ENCODE data around the gene PTPRE. TPM values are rescaled to one million over a fixed set of nuclear protein-coding genes. Genes with fewer than 3 reads are reported as not detected.

Gene PTPRE
- total and polyA plus RNA-seq, 2 of the 4 experiments (the other 2 are of a cell fraction) = 0.34 to 0.54 TPM

- ChIA-PET POLR2A (ENCODE audit: unreplicated experiment) (no interaction called here), CTCF (interaction anchor here (1.1 kb wide), 1 partner anchor 36 kb away, joined by 3 read pairs; no protein-coding TSS in a partner anchor)
- in situ Hi-C loops (cut with MboI; ENCODE audit: low sequenced_read_pairs) = loop anchor here (5.0 kb wide), 1 partner anchor 81 kb away; no protein-coding TSS in a partner anchor
Observed at GRCh38 chr10:128071417-128071782, 164.5 kb downstream of the PTPRE start.

More at GRCh38 chr10:128071417-128071782, 164.5 kb downstream of the PTPRE start:
- no peak overlapping the region for H3K18ac ChIP-seq (ENCODE audit: low read depth, low read length)
- no peak overlapping the region for H3K4me2 ChIP-seq (ENCODE audit: low read depth, low read length)
- no peak overlapping the region for H3K4ac ChIP-seq (ENCODE audit: low read depth, low read length)
- H2BK5ac ChIP-seq (ENCODE audit: low read depth, low read length, poor library complexity, severe bottlenecking) = no peak overlapping the region
- no peak overlapping the region for H3K23ac ChIP-seq (ENCODE audit: low read depth, low read length)
- no peaks in the 10 kb centered on the region for H3K9me3 ChIP-seq (ENCODE audit: control insufficient read depth, insufficient read depth, low read length)
- H4K5ac ChIP-seq (ENCODE audit: low read depth, low read length) = no peak overlapping the region
- H2BK20ac ChIP-seq (ENCODE audit: low read depth, low read length) = no peak overlapping the region
- DNase-seq (no peak), ATAC-seq (ENCODE audit: low read depth) (no peak)
- H2BK120ac ChIP-seq (ENCODE audit: low read depth, low read length) = no peak overlapping the region
- no peak overlapping the region for H3K9ac ChIP-seq (ENCODE audit: low read depth, low read length)
- H2BK15ac ChIP-seq (ENCODE audit: low read depth, low read length) = no peak overlapping the region
- no peak overlapping the region for H3K4me3 ChIP-seq (ENCODE audit: insufficient read depth, low read depth, low read length)
- 40% methylated on average over 2 of the region's 9 CpGs; no CpG with 5 or more reads in 1 of the 2 experiments for WGBS, 2 experiments (ENCODE audit: extremely low coverage in 2 of 2, insufficient read length in 1 of 2)
- H3K79me1 ChIP-seq (ENCODE audit: low read depth in 1 of 2, low read length in 2 of 2) = no peaks in the 10 kb centered on the region
- no peaks in the 10 kb centered on the region for H3K9me1 ChIP-seq (ENCODE audit: insufficient read depth, low read length)
- H2AK9ac ChIP-seq (replicated peaks; ENCODE audit: low read depth, low read length, poor library complexity) = no peak overlapping the region
- TF ChIP-seq BHLHE40 (IDR thresholded peaks at IDR 0.05; ENCODE audit: low read depth, low read length) = no peak
- no peak for TF ChIP-seq MXI1 (IDR thresholded peaks at IDR 0.05; ENCODE audit: borderline replicate concordance, low read depth, low read length)
- TF ChIP-seq RAD21 (IDR thresholded peaks at IDR 0.05; ENCODE audit: low read length) = no peak
- no peak for TF ChIP-seq SMC3 (IDR thresholded peaks at IDR 0.05; ENCODE audit: low read depth, low read length)
- no peak for TF ChIP-seq POLR2A (IDR thresholded peaks at IDR 0.05; ENCODE audit: low read depth, low read length)
- TF ChIP-seq RCOR1 (IDR thresholded peaks at IDR 0.05; ENCODE audit: insufficient replicate concordance, low read length) = no peak
- TF ChIP-seq MAFK (IDR thresholded peaks at IDR 0.05; ENCODE audit: low read depth, low read length) = no peak
- TF ChIP-seq USF2 (IDR thresholded peaks at IDR 0.05; ENCODE audit: low read depth, low read length) = no peak
- TF ChIP-seq CHD1 (IDR thresholded peaks at IDR 0.05; ENCODE audit: low read depth, low read length) = no peak
- no peak for TF ChIP-seq MAZ (IDR thresholded peaks at IDR 0.05; ENCODE audit: borderline replicate concordance, low read depth, low read length)
- TF ChIP-seq RFX5 (IDR thresholded peaks at IDR 0.05; ENCODE audit: low read depth, low read length) = no peak
- TF ChIP-seq, protein P1, sequence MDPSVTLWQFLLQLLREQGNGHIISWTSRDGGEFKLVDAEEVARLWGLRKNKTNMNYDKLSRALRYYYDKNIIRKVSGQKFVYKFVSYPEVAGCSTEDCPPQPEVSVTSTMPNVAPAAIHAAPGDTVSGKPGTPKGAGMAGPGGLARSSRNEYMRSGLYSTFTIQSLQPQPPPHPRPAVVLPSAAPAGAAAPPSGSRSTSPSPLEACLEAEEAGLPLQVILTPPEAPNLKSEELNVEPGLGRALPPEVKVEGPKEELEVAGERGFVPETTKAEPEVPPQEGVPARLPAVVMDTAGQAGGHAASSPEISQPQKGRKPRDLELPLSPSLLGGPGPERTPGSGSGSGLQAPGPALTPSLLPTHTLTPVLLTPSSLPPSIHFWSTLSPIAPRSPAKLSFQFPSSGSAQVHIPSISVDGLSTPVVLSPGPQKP (IDR thresholded peaks at IDR 0.05; ENCODE audit: borderline replicate concordance, low read depth, low read length) = no peak
- no peak for TF ChIP-seq NFE2L2 (IDR thresholded peaks at IDR 0.05; ENCODE audit: low read depth, low read length)
- TF ChIP-seq FOS (IDR thresholded peaks at IDR 0.05; ENCODE audit: low read depth, low read length) = no peak
- TF ChIP-seq CEBPB (IDR thresholded peaks at IDR 0.05; ENCODE audit: low read depth, low read length) = no peak
- TF ChIP-seq, protein P2, sequence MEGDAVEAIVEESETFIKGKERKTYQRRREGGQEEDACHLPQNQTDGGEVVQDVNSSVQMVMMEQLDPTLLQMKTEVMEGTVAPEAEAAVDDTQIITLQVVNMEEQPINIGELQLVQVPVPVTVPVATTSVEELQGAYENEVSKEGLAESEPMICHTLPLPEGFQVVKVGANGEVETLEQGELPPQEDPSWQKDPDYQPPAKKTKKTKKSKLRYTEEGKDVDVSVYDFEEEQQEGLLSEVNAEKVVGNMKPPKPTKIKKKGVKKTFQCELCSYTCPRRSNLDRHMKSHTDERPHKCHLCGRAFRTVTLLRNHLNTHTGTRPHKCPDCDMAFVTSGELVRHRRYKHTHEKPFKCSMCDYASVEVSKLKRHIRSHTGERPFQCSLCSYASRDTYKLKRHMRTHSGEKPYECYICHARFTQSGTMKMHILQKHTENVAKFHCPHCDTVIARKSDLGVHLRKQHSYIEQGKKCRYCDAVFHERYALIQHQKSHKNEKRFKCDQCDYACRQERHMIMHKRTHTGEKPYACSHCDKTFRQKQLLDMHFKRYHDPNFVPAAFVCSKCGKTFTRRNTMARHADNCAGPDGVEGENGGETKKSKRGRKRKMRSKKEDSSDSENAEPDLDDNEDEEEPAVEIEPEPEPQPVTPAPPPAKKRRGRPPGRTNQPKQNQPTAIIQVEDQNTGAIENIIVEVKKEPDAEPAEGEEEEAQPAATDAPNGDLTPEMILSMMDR (conservative IDR thresholded peaks at IDR 0.05; ENCODE audit: low read depth, low read length) = no peak
- no peak overlapping the region for H3K14ac ChIP-seq (replicated peaks; ENCODE audit: low read depth, low read length)
- H3K36me3 ChIP-seq (ENCODE audit: control insufficient read depth, insufficient read depth, low read length) = no peaks in the 10 kb centered on the region
- dilution Hi-C loops (cut with HindIII; ENCODE audit: low sequenced_read_pairs, unreplicated experiment) (no loop called here), intact Hi-C loops (cut with micrococcal nuclease) (no loop called here)
- H3K27me3 ChIP-seq (ENCODE audit: control insufficient read depth, insufficient read depth, low read length) = no peaks in the 10 kb centered on the region; the same call in 1 of the 2 replicates
- H3K56ac ChIP-seq (ENCODE audit: extremely low read depth, insufficient read depth, low read length) = no peak overlapping the region
- no TSS peak for BruUV-seq (replicated peaks)
- H4K20me1 ChIP-seq (ENCODE audit: insufficient read depth, low read length) = no peaks in the 10 kb centered on the region
- H2AFZ ChIP-seq (replicated peaks; ENCODE audit: low read length, poor library complexity) = no peak overlapping the region
- no peak overlapping the region for H3K27ac ChIP-seq (ENCODE audit: insufficient read depth, low read length)
- no peak overlapping the region for H4K91ac ChIP-seq (ENCODE audit: insufficient read depth, low read depth, low read length)
- H3K4me1 ChIP-seq (ENCODE audit: control insufficient read depth, insufficient read depth, low read length) = no peaks in the 10 kb centered on the region
- H4K8ac ChIP-seq (ENCODE audit: low read depth in 2 of 2, low read length in 2 of 2) = no peak overlapping the region
- no peak overlapping the region for H2AK5ac ChIP-seq (ENCODE audit: low read depth, low read length)
